Vagina (tissue), 2 donors: ENCODE data around the gene RASGRF2.

Experiments
- POLR2A ChIP-seq, 2 donors: fragments of 450-650 bp; IDR thresholded peaks; one replicate each; pipeline ENCODE4 v1.6.1; 2017; ENCODE audit warnings: antibody characterized with exemption in 2 of 2, mild to moderate bottlenecking in 2 of 2, moderate library complexity in 2 of 2
- POLR2AphosphoS5 ChIP-seq, 2 donors: sonication (generic); formaldehyde crosslinking; IDR thresholded peaks; one replicate each; pipeline ENCODE4 v1.9.0; 2017; ENCODE audit warnings: antibody characterized with exemption in 2 of 2, mild to moderate bottlenecking in 2 of 2, low read depth in 1 of 2; ENCODE audit not compliant: insufficient read depth in 1 of 2
- TF ChIP-seq, protein P1 (sequence below), 3 experiments: fragments of 450-650 bp in 2 of 3; fragments of 200-600 bp in 1 of 3; sonication (generic) in 1 of 3; IDR thresholded peaks; one replicate each; pipeline ENCODE4 v1.5.1; 2017 to 2019; ENCODE audit warnings: antibody characterized with exemption in 3 of 3, mild to moderate bottlenecking in 2 of 3, moderate library complexity in 2 of 3

DNA sequence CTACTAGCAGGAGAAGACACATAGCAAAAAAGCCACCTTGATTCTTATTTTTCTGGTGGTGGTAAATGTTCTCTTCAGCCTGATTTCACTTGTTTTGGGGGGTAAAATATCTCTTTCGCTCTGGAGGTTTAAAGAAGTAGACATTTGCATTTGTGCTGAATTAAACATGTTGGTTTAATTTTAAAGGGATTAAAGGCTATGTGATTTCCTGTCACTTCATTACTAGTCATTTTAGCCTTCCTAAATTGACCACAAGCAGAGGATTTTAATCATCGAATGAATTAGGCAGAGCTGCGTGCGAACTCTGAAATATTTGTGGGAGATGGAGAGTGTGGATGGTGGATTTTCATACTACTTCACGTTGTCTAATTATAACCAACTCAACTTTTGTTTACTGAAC, 4.8 kb downstream of the RASGRF2 start:
- TF ChIP-seq, protein P1, sequence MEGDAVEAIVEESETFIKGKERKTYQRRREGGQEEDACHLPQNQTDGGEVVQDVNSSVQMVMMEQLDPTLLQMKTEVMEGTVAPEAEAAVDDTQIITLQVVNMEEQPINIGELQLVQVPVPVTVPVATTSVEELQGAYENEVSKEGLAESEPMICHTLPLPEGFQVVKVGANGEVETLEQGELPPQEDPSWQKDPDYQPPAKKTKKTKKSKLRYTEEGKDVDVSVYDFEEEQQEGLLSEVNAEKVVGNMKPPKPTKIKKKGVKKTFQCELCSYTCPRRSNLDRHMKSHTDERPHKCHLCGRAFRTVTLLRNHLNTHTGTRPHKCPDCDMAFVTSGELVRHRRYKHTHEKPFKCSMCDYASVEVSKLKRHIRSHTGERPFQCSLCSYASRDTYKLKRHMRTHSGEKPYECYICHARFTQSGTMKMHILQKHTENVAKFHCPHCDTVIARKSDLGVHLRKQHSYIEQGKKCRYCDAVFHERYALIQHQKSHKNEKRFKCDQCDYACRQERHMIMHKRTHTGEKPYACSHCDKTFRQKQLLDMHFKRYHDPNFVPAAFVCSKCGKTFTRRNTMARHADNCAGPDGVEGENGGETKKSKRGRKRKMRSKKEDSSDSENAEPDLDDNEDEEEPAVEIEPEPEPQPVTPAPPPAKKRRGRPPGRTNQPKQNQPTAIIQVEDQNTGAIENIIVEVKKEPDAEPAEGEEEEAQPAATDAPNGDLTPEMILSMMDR (IDR thresholded peaks at IDR 0.05), result no peak
- TF ChIP-seq POLR2A (IDR thresholded peaks at IDR 0.05) (no peak), POLR2AphosphoS5 (IDR thresholded peaks at IDR 0.05; ENCODE audit: insufficient read depth in 1 of 2, low read depth in 1 of 2) (no peak)
